GM06990 (cell line): ENCODE data around the gene ZBTB33.

Experiments
- DNase-seq: peaks from one replicate; pipeline ENCODE4 v3.0.0-alpha.2; 2011; ENCODE audit not compliant: insufficient read length; ENCODE audit errors: extremely low read depth
- H3K27me3 ChIP-seq: replicated peaks from 2 replicates; pipeline ENCODE4 v1.6.0; 2011; ENCODE audit warnings: low read length; ENCODE audit not compliant: control insufficient read depth, insufficient read depth
- H3K36me3 ChIP-seq: 2 replicates; pipeline ENCODE4 v1.5.1; 2011; ENCODE audit warnings: low read length; ENCODE audit not compliant: control insufficient read depth, insufficient read depth
- H3K4me3 ChIP-seq: replicated peaks from 2 replicates; pipeline ENCODE4 v1.5.1; 2011; ENCODE audit warnings: low read depth, mild to moderate bottlenecking, control low read depth, low read length
- TF ChIP-seq, protein P1 (sequence below): IDR thresholded peaks from 2 replicates; pipeline ENCODE4 v1.5.1; 2011; ENCODE audit warnings: low read length, control low read depth, mild to moderate bottlenecking, inconsistent platforms; ENCODE audit not compliant: insufficient read depth, poor library complexity, severe bottlenecking

ZBTB33 gene

GRCh38 chrX:120269373-120270035 lies 18.9 kb downstream of the ZBTB33 start:
- TF ChIP-seq, protein P1, sequence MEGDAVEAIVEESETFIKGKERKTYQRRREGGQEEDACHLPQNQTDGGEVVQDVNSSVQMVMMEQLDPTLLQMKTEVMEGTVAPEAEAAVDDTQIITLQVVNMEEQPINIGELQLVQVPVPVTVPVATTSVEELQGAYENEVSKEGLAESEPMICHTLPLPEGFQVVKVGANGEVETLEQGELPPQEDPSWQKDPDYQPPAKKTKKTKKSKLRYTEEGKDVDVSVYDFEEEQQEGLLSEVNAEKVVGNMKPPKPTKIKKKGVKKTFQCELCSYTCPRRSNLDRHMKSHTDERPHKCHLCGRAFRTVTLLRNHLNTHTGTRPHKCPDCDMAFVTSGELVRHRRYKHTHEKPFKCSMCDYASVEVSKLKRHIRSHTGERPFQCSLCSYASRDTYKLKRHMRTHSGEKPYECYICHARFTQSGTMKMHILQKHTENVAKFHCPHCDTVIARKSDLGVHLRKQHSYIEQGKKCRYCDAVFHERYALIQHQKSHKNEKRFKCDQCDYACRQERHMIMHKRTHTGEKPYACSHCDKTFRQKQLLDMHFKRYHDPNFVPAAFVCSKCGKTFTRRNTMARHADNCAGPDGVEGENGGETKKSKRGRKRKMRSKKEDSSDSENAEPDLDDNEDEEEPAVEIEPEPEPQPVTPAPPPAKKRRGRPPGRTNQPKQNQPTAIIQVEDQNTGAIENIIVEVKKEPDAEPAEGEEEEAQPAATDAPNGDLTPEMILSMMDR: no peak
- DNase-seq: no peak
- Histone ChIP-seq H3K27me3 (no peaks in the 10 kb centered on the region; the same call in 1 of the 2 replicates), H3K36me3 (no peaks in the 10 kb centered on the region), H3K4me3 (no peak overlapping the region)

- DNase-seq: no peak
- no peaks in the 10 kb centered on the region for H3K36me3 ChIP-seq
- TF ChIP-seq, protein P1: no peak
- H3K4me3 ChIP-seq: no peak overlapping the region
- no peaks in the 10 kb centered on the region; the same call in 1 of the 2 replicates for H3K27me3 ChIP-seq
These were observed 20.0 kb downstream of the ZBTB33 start for GRCh38 chrX:120270567-120270966.

DNA sequence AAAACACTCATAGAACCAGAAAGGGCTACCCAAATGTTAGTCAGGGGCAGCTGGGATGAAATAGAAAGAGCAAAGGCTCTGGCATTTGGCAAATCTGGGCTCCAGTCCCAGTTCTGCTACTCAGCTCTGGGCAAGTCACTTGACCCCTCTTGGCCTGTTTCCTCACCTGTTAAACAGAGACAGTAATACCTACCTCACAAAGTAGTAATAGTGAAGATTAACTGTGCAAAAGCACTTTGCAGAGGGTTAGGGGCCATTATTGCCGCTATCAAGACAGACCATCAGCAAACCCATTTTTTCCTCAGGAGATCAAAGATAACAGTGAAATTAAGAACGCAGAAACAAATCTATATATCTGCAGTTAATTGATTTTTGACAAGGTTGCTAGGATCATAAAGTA lies 20.6 kb downstream of the ZBTB33 start:
- no peak for DNase-seq
- H3K36me3 ChIP-seq: no peaks in the 10 kb centered on the region
- no peak overlapping the region for H3K4me3 ChIP-seq
- H3K27me3 ChIP-seq: no peaks in the 10 kb centered on the region; the same call in 1 of the 2 replicates
- TF ChIP-seq, protein P1: no peak

DNA sequence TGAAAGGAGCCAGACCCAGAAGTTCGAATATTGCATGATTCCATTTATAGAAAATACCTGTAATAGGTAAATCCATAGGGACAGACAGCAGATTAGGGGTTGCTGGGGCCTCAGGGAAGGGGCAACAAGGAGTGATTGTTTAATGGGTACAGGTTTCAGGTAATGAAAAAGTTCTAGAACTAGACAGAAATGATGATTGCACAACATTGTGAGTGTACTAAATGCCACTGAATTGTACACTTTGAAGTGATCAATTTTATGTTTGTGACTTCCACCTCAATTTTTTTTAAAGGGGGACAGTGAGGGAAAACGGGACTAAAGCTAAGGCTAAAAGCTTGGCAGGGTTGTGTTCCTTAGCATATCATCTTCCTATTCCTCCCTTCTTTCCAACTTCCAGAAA lies 23.5 kb downstream of the ZBTB33 start:
- Histone ChIP-seq H3K4me3 (no peak overlapping the region), H3K27me3 (no peaks in the 10 kb centered on the region; the same call in 1 of the 2 replicates), H3K36me3 (no peaks in the 10 kb centered on the region)
- TF ChIP-seq, protein P1: no peak
- DNase-seq: no peak

- H3K27me3 ChIP-seq: no peaks in the 10 kb centered on the region; the same call in 1 of the 2 replicates
- TF ChIP-seq, protein P1: no peak
- no peak overlapping the region for H3K4me3 ChIP-seq
- no peaks in the 10 kb centered on the region for H3K36me3 ChIP-seq
- DNase-seq: no peak
These were observed 24.3 kb downstream of the ZBTB33 start for GRCh38 chrX:120274958-120275357.
